A673 (cell line): Measurements from ENCODE around the gene UBE2D2. TPM values are rescaled to one million over a fixed set of nuclear protein-coding genes. Genes with fewer than 3 reads are reported as not detected.
"Not testable (repeated sequence)": the region's sequence is repeated elsewhere in the genome, so short reads cannot be mapped to it uniquely, and the experiment has no call there.

Source experiments
- BruUV-seq: library from RNA; stranded (reverse); fragments of 400-500 nt; replicated peaks from 2 replicates; lab custom pipeline; 2021; lab: Mats Ljungman, UMichigan
- CTCF ChIA-PET: fragments of 300-600 bp; sonication (Branson Sonifier 250); formaldehyde crosslinking; loops from one replicate; lab custom pipeline; 2022; ENCODE audit warnings: antibody characterized with exemption; lab: Charles Lee
- POLR2A ChIA-PET: fragments of 300-600 bp; sonication (Branson Sonifier 250); formaldehyde crosslinking; loops from one replicate; lab custom pipeline; 2022; ENCODE audit warnings: antibody characterized with exemption; ENCODE audit not compliant: low non-redundant PET; lab: Charles Lee
- DNase-seq: peaks from one replicate; pipeline ENCODE4 v3.0.0-alpha.2; 2015; ENCODE audit warnings: low spot score
- H3K27ac ChIP-seq: fragments of 200-600 bp; sonication (generic); 2 replicates; pipeline ENCODE4 v1.5.1; 2016; ENCODE audit warnings: mixed run types, low read depth, mild to moderate bottlenecking, mixed read lengths, antibody characterized with exemption, low read length; ENCODE audit not compliant: poor library complexity, severe bottlenecking
- H3K27me3 ChIP-seq: fragments of 200-600 bp; sonication (generic); replicated peaks from 2 replicates; pipeline ENCODE4 v1.6.1; 2017; ENCODE audit warnings: mixed run types, low read depth, mild to moderate bottlenecking, mixed read lengths, antibody characterized with exemption, low read length; ENCODE audit not compliant: insufficient read depth, poor library complexity
- H3K36me3 ChIP-seq: fragments of 200-600 bp; sonication (generic); 2 replicates; pipeline ENCODE4 v1.6.1; 2016; ENCODE audit warnings: mixed run types, mild to moderate bottlenecking, mixed read lengths, antibody characterized with exemption, low read length; ENCODE audit not compliant: insufficient read depth, poor library complexity, severe bottlenecking
- H3K4me1 ChIP-seq: fragments of 200-600 bp; sonication (generic); 2 replicates; pipeline ENCODE4 v1.6.1; 2017; ENCODE audit warnings: mixed run types, mild to moderate bottlenecking, mixed read lengths, antibody characterized with exemption, low read length; ENCODE audit not compliant: insufficient read depth, poor library complexity, severe bottlenecking
- H3K4me3 ChIP-seq: fragments of 200-600 bp; sonication (generic); 2 replicates; pipeline ENCODE4 v1.5.1; 2016; ENCODE audit warnings: low read depth, mixed run types, mild to moderate bottlenecking, mixed read lengths, low read length; ENCODE audit not compliant: poor library complexity, severe bottlenecking
- H3K9me3 ChIP-seq: fragments of 200-600 bp; sonication (generic); 2 replicates; pipeline ENCODE4 v1.6.1; 2016; ENCODE audit warnings: mixed run types, low read depth, mild to moderate bottlenecking, mixed read lengths, antibody characterized with exemption, low read length; ENCODE audit not compliant: poor library complexity, severe bottlenecking
- EZH2 ChIP-seq: fragments of 200-600 bp; sonication (generic); IDR thresholded peaks from 2 replicates; pipeline ENCODE4 v1.6.1; 2017; ENCODE audit warnings: borderline replicate concordance, low read depth, mild to moderate bottlenecking, mixed read lengths, antibody characterized with exemption, low read length; ENCODE audit not compliant: poor library complexity, severe bottlenecking
- intact Hi-C: fragments of 100-400 bp; cut with micrococcal nuclease; formaldehyde crosslinking; loops from one replicate; pipeline ENCODE4 v1.10.0; 2022; ENCODE audit not compliant: unreplicated experiment
- total RNA-seq: library from RNA; stranded (reverse); gene quantifications from 2 replicates; pipeline ENCODE4 v1.2.3, GENCODE V29; 2021
- TF ChIP-seq, protein P1 (sequence below): fragments of 300-800, 200-600 bp; sonication (generic); conservative IDR thresholded peaks from 2 replicates; pipeline ENCODE4 v1.5.1; 2017; ENCODE audit warnings: low read depth, mild to moderate bottlenecking, antibody characterized with exemption, low read length, moderate library complexity, mixed read lengths

UBE2D2 gene
- total RNA-seq, 1 experiment from 2014 or later, result 186 TPM

DNA sequence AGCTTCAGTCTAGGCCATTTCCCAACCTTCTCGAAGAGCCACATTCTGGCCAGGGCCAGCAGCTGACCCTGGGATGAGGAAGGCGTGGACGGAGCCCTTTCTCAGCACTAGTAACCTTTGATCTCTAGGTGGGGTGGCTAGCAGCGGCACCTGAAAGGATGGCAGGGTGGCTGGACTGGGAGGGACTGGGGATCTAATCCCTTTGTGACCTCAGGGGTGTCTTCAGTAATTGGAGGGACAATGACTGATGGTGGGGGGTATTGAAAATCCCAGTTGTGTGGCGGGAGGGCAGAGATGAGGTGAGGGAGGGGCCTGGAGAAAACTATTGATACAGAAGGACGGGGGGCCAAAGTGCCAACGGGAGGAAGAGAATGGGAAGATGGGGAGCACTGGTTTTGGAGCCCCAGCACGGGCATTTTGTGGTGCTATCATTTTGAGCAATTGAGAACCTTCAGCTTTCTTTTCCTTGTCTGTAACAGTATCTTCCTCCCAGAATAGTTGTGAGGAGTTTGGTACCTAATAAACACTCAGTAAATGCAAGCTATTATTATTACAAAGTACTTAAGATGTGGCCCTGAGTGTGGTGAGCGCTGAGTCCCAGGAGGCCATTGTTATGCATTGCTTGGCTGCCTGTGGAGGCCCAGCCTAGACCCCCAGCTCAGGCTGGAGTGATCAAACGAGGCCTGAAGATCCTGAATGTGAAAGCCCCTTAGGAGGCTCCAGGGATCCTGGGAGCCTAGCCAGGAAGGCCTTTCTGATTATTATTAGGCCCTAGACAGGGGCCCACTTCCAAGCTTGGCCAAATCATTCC lies 37.3 kb upstream of the UBE2D2 start:
- POLR2A ChIA-PET, result no interaction called here
- Histone ChIP-seq H3K27me3 (no peaks in the 10 kb centered on the region), H3K9me3 (no peaks in the 10 kb centered on the region), H3K4me1 (no peaks in the 10 kb centered on the region), H3K4me3 (no peak overlapping the region), H3K36me3 (no peaks in the 10 kb centered on the region), H3K27ac (no peak overlapping the region)
- intact Hi-C loops, result no loop called here
- CTCF ChIA-PET, result no interaction called here
- no TSS peak for BruUV-seq
- no peak for TF ChIP-seq EZH2
- TF ChIP-seq, protein P1, sequence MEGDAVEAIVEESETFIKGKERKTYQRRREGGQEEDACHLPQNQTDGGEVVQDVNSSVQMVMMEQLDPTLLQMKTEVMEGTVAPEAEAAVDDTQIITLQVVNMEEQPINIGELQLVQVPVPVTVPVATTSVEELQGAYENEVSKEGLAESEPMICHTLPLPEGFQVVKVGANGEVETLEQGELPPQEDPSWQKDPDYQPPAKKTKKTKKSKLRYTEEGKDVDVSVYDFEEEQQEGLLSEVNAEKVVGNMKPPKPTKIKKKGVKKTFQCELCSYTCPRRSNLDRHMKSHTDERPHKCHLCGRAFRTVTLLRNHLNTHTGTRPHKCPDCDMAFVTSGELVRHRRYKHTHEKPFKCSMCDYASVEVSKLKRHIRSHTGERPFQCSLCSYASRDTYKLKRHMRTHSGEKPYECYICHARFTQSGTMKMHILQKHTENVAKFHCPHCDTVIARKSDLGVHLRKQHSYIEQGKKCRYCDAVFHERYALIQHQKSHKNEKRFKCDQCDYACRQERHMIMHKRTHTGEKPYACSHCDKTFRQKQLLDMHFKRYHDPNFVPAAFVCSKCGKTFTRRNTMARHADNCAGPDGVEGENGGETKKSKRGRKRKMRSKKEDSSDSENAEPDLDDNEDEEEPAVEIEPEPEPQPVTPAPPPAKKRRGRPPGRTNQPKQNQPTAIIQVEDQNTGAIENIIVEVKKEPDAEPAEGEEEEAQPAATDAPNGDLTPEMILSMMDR, result no peak
- no peak for DNase-seq

DNA sequence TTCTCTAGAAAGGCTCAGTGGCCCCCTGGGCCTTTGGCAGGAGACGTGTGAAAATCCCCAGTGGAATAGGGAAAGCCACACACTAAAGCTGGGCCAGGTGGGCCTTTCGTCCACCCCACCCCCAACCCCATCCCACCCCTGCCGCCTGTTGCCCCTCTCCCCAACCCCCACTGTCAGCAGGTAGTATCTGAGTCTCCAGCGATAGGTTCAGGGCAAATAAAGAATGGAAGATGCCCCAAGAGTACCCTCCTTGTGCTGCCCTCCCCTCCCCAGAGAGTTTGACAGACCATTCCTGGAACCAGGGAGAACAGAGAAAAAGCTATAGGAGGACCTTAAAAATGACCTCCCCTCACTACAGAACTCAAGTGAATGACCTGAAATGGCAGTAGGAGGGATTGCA lies 36.7 kb upstream of the UBE2D2 start:
- no peak for DNase-seq
- TF ChIP-seq, protein P1, result no peak
- TF ChIP-seq EZH2, result no peak
- Histone ChIP-seq H3K27ac (no peak overlapping the region), H3K4me1 (no peaks in the 10 kb centered on the region), H3K9me3 (no peaks in the 10 kb centered on the region), H3K4me3 (no peak overlapping the region), H3K27me3 (no peaks in the 10 kb centered on the region), H3K36me3 (no peaks in the 10 kb centered on the region)
- POLR2A ChIA-PET, result no interaction called here
- BruUV-seq, result no TSS peak
- intact Hi-C loops, result no loop called here
- CTCF ChIA-PET, result no interaction called here

DNA sequence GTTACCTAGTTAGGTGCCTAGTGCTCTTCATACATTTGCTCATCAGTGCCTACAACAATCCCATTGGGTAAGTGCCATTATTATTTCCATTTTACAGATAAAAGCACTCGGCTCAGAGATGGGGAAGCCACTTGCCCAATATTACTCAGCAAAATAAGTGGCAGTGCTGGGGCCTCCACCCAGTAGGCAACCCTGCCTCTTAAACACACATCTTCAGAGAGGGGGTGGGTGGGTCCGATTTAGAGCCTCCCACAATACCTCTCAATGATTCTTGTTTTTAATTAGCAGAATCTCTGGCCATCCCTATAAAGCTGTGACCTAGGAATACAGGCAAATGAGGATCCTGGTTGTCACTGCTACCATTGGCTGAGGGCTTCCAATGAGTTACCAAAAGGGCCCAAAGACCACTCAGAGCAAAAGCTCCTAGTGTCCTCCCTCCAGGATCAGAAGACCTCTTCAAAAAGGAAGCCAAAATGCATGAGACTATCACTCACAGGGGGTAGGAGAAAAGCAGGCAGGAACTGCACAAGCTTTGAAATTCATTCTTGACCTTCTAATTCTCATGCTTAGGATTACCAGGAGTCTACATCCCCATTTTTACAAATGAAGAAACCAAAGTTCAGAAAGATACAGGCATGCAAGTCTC lies 36.1 kb upstream of the UBE2D2 start:
- CTCF ChIA-PET, result no interaction called here
- intact Hi-C loops, result no loop called here
- TF ChIP-seq, protein P1, result no peak
- TF ChIP-seq EZH2, result no peak
- BruUV-seq, result no TSS peak
- no peak overlapping the region for H3K4me3 ChIP-seq
- POLR2A ChIA-PET, result no interaction called here
- no peaks in the 10 kb centered on the region for H3K27me3 ChIP-seq
- DNase-seq, result no peak
- H3K9me3 ChIP-seq, result no peaks in the 10 kb centered on the region
- no peaks in the 10 kb centered on the region for H3K4me1 ChIP-seq
- H3K27ac ChIP-seq, result no peak overlapping the region
- no peaks in the 10 kb centered on the region for H3K36me3 ChIP-seq

DNA sequence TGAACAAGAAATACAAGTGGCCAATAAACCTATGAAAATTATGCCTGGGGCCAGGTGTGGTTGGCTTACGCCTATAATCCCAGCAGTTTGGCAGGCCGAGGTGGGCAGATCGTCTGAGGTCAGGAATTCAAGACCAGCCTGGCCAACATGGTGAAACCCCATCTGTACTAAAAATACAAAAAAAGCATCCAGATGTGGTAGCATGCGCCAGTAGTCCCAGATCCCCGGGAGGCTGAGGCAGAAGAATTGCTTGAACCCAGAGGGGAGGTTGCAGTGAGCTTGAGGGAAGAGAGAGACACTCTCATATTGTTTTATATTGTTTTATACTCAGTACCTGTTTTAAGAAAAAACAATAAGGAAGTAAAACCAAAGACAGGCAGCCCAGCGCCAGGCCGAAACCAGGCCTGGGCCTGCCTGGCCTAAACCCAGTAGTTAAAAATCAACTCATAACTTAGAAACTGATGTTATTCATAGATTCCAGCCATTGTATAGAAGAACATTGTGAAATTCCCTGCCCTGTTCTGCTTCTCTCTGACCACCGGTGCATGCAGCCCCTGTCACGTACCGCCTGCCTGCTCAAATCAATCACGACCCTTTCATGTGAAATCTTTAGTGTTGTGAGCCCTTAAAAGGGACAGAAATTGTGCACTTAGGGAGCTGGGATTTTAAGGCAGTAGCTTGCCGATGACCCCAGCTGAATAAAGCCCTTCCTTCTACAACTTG lies 35.4 kb upstream of the UBE2D2 start:
- H3K4me1 ChIP-seq, DNase-seq, H3K27ac ChIP-seq, intact Hi-C loops, BruUV-seq, CTCF ChIA-PET, H3K27me3 ChIP-seq, H3K36me3 ChIP-seq, H3K4me3 ChIP-seq, H3K9me3 ChIP-seq, POLR2A ChIA-PET: not testable (repeated sequence)
